A549 (cell line): ENCODE measurements around the gene C4orf46. TPM values are rescaled to one million over a fixed set of nuclear protein-coding genes. Genes with fewer than 3 reads are reported as not detected.

Source experiments
- ATAC-seq, 2 experiments: fragments of 200-7000 bp in 1 of 2; fragments of >200 bp in 1 of 2; cut with Nextera tagmentation in 1 of 2; cut with Tn5 transposase in 1 of 2; 3 replicates each; pipeline versions ENCODE4 v1.8.0 to v1.9.1; 2018 to 2020; ENCODE audit warnings: mild to moderate bottlenecking in 1 of 2, moderate library complexity in 1 of 2
- CTCF ChIA-PET: fragments of 300-600 bp; sonication (Branson Sonifier 250); formaldehyde crosslinking; extraction: SDS; loops from one replicate; lab custom pipeline; 2021; ENCODE audit warnings: antibody characterized with exemption, inconsistent platforms; lab: Yijun Ruan, JAX
- POLR2A ChIA-PET: fragments of 350-600 bp; formaldehyde crosslinking; extraction: SDS; loops from one replicate; lab custom pipeline; 2021; ENCODE audit warnings: antibody characterized with exemption, inconsistent platforms; lab: Yijun Ruan, JAX
- DNase-seq, 2 experiments: peaks; one replicate each; pipeline versions ENCODE4 v3.0.0 to v3.0.0-alpha.2; 2011 to 2016; ENCODE audit warnings: low read depth in 1 of 2, low spot score in 1 of 2
- FAIRE-seq: peaks from 2 replicates; lab custom pipeline; 2011; peaks lifted over from hg19 to GRCh38; lab: Jason Lieb, UNC
- H3K27ac ChIP-seq, 2 experiments: fragments of >200 bp; sonication (Bioruptor Twin); formaldehyde crosslinking; 3 replicates each; pipeline ENCODE4 v1.5.1; 2016 to 2017
- H3K4me1 ChIP-seq: fragments of >200 bp; sonication (Bioruptor Twin); formaldehyde crosslinking; 3 replicates; pipeline ENCODE4 v1.6.1; 2016
- H3K4me2 ChIP-seq: fragments of >200 bp; sonication (Bioruptor Twin); formaldehyde crosslinking; 3 replicates; pipeline ENCODE4 v1.6.1; 2016
- H3K4me3 ChIP-seq: fragments of >200 bp; sonication (Bioruptor Twin); formaldehyde crosslinking; 3 replicates; pipeline ENCODE4 v1.5.1; 2016
- H3K9me3 ChIP-seq: fragments of >200 bp; sonication (Bioruptor Twin); formaldehyde crosslinking; 3 replicates; pipeline ENCODE4 v1.6.1; 2016
- CBX2 ChIP-seq: fragments of 200-600 bp; sonication (generic); IDR thresholded peaks from 2 replicates; pipeline ENCODE4 v1.6.1; 2016; ENCODE audit warnings: low read depth, mild to moderate bottlenecking, borderline replicate concordance
- CHD4 ChIP-seq: fragments of 200-600 bp; sonication (generic); IDR thresholded peaks from 2 replicates; pipeline ENCODE4 v1.6.1; 2016; ENCODE audit warnings: antibody characterized with exemption, mild to moderate bottlenecking, borderline replicate concordance
- EHMT2 ChIP-seq: fragments of 200-600 bp; sonication (generic); IDR thresholded peaks from 2 replicates; pipeline ENCODE4 v1.6.1; 2016; ENCODE audit warnings: antibody characterized with exemption, low read depth, mild to moderate bottlenecking, moderate library complexity
- ELK1 ChIP-seq: fragments of 150-350 bp; IDR thresholded peaks from 2 replicates; pipeline ENCODE4 v1.6.1; 2014; ENCODE audit warnings: low read depth, mild to moderate bottlenecking, low read length
- ESRRA ChIP-seq: fragments of 150-350 bp; IDR thresholded peaks from 2 replicates; pipeline ENCODE4 v1.6.1; 2014; ENCODE audit warnings: mild to moderate bottlenecking, low read length, borderline replicate concordance
- FOSL2 ChIP-seq, 2 experiments: fragments of 450-650 bp in 1 of 2; fragments of >200 bp in 1 of 2; sonication (Bioruptor Twin) in 1 of 2; formaldehyde crosslinking; IDR thresholded peaks; 2 replicates each; pipeline versions ENCODE4 v1.5.0 to v1.6.1; 2016 to 2020; ENCODE audit warnings: mild to moderate bottlenecking in 1 of 2, moderate library complexity in 1 of 2
- FOXS1 ChIP-seq: fragments of 250-450 bp; sonication (Bioruptor Pico); IDR thresholded peaks from 2 replicates; pipeline ENCODE4 v1.5.0; 2020; ENCODE audit warnings: mild to moderate bottlenecking, moderate library complexity
- HDAC2 ChIP-seq: fragments of 200-600 bp; sonication (generic); IDR thresholded peaks from 2 replicates; pipeline ENCODE4 v1.6.1; 2016
- HES2 ChIP-seq: fragments of >200 bp; sonication (Bioruptor Twin); formaldehyde crosslinking; IDR thresholded peaks from 2 replicates; pipeline ENCODE4 v1.6.1; 2016
- HEYL ChIP-seq: fragments of 250-450 bp; sonication (Bioruptor Pico); IDR thresholded peaks from 2 replicates; pipeline ENCODE4 v1.8.0; 2021; ENCODE audit warnings: mild to moderate bottlenecking, moderate library complexity
- HMGXB4 ChIP-seq: fragments of 250-450 bp; sonication (Bioruptor Pico); IDR thresholded peaks from 2 replicates; pipeline ENCODE4 v1.5.0; 2021; ENCODE audit warnings: mild to moderate bottlenecking, moderate library complexity, borderline replicate concordance
- HOXB5 ChIP-seq: fragments of 250-450 bp; sonication (Bioruptor Pico); IDR thresholded peaks from 2 replicates; pipeline ENCODE4 v1.5.0; 2020; ENCODE audit warnings: mild to moderate bottlenecking, moderate library complexity
- JUN ChIP-seq, 2 experiments: fragments of >200 bp; sonication (Bioruptor Twin); formaldehyde crosslinking; IDR thresholded peaks; 2 replicates in 1 of 2; 3 replicates in 1 of 2; pipeline ENCODE4 v1.6.1; 2016 to 2017
- MAFK ChIP-seq: fragments of 450-650 bp; IDR thresholded peaks from 2 replicates; pipeline ENCODE4 v1.6.1; 2014; ENCODE audit not compliant: partially characterized antibody
- MAX ChIP-seq: IDR thresholded peaks from 2 replicates; pipeline ENCODE4 v1.6.1; 2012
- MAZ ChIP-seq: fragments of 150-350 bp; IDR thresholded peaks from 2 replicates; pipeline ENCODE4 v1.6.1; 2014; ENCODE audit warnings: antibody characterized with exemption, low read depth, low read length, borderline replicate concordance
- MYC ChIP-seq: IDR thresholded peaks from 2 replicates; pipeline ENCODE4 v1.6.1; 2012; ENCODE audit warnings: mild to moderate bottlenecking, inconsistent platforms, low read length, improper control_type of control experiment, borderline replicate concordance
- PBX3 ChIP-seq: IDR thresholded peaks from 2 replicates; pipeline ENCODE4 v1.6.1; 2012
- POLR2A ChIP-seq: IDR thresholded peaks from 2 replicates; pipeline ENCODE4 v1.6.1; 2012; ENCODE audit warnings: mild to moderate bottlenecking, low read length
- POLR2AphosphoS2 ChIP-seq: conservative IDR thresholded peaks from 2 replicates; pipeline ENCODE4 v1.6.1; 2012; ENCODE audit warnings: low read length, improper control_type of control experiment, inconsistent platforms
- RAD21 ChIP-seq, 2 experiments: fragments of >200 bp in 1 of 2; sonication (Bioruptor Twin) in 1 of 2; formaldehyde crosslinking in 1 of 2; IDR thresholded peaks in 1 of 2; conservative IDR thresholded peaks in 1 of 2; 2 replicates in 1 of 2; 3 replicates in 1 of 2; pipeline ENCODE4 v1.6.1; 2012 to 2018; ENCODE audit warnings: inconsistent platforms in 1 of 2
- RCOR1 ChIP-seq: fragments of 150-350 bp; IDR thresholded peaks from 2 replicates; pipeline ENCODE4 v1.6.1; 2014; ENCODE audit warnings: antibody characterized with exemption, low read length, low read depth
- REST ChIP-seq: fragments of 200-600 bp; sonication (generic); IDR thresholded peaks from 2 replicates; pipeline ENCODE4 v1.6.1; 2016; ENCODE audit warnings: antibody characterized with exemption, mild to moderate bottlenecking, moderate library complexity
- RFX5 ChIP-seq: fragments of 450-650 bp; IDR thresholded peaks from 2 replicates; pipeline ENCODE4 v1.7.1; 2014; ENCODE audit warnings: antibody characterized with exemption, mild to moderate bottlenecking, moderate library complexity
- RNF2 ChIP-seq: fragments of 200-600 bp; sonication (generic); IDR thresholded peaks from 2 replicates; pipeline ENCODE4 v1.6.1; 2016; ENCODE audit warnings: low read depth, mild to moderate bottlenecking, antibody characterized with exemption, moderate library complexity, borderline replicate concordance
- SREBF2 ChIP-seq: fragments of 450-650 bp; IDR thresholded peaks from 2 replicates; pipeline ENCODE4 v1.6.1; 2014; ENCODE audit warnings: mild to moderate bottlenecking, moderate library complexity
- TFCP2L1 ChIP-seq: fragments of 250-450 bp; sonication (Bioruptor Pico); IDR thresholded peaks from 2 replicates; pipeline ENCODE4 v1.5.0; 2021; ENCODE audit warnings: mild to moderate bottlenecking
- TP53 ChIP-seq: fragments of 250-450 bp; sonication (Bioruptor Pico); IDR thresholded peaks from 2 replicates; pipeline ENCODE4 v1.5.0; 2021; ENCODE audit warnings: mild to moderate bottlenecking, moderate library complexity
- ZC3H11A ChIP-seq: fragments of 450-650 bp; IDR thresholded peaks from 2 replicates; pipeline ENCODE4 v1.6.1; 2014; ENCODE audit warnings: antibody characterized with exemption, mild to moderate bottlenecking
- ZFP36 ChIP-seq: fragments of 450-650 bp; IDR thresholded peaks from 2 replicates; pipeline ENCODE4 v1.6.1; 2014; ENCODE audit warnings: borderline replicate concordance; ENCODE audit not compliant: partially characterized antibody
- ZSCAN20 ChIP-seq: fragments of 250-450 bp; sonication (Bioruptor Pico); IDR thresholded peaks from 2 replicates; pipeline ENCODE4 v1.8.0; 2022; ENCODE audit warnings: mild to moderate bottlenecking, moderate library complexity
- WGBS: methylation state at CpG from one replicate; pipeline ENCODE4 v1.1.6; 2017; ENCODE audit errors: missing lambda C conversion rate; 5-methylcytosine and 5-hydroxymethylcytosine counted together
- polyA plus RNA-seq, 4 experiments: library from polyadenylated mRNA; depleted of rRNA in 3 of 4; stranded (reverse); fragments of >200 nt; fragmentation: RNase III in 1 of 4; extraction: RNeasy Plus Mini Kit Qiagen cat#74134 plus additional on column Dnase treatment in 1 of 4; gene quantifications; 2 replicates in 3 of 4; 3 replicates in 1 of 4; pipeline ENCODE4 v1.2.3, GENCODE V29; 2011 to 2017

The C4orf46 gene
- polyA plus RNA-seq, 2 of the 4 experiments (the other 2 are of a cell fraction): 10.7 to 23.7 TPM

GRCh38 chr4:158649111-158649680 is 22.5 kb downstream of the C4orf46 start:
- POLR2A ChIA-PET: no interaction called here
- H3K9me3 ChIP-seq: no peaks in the 10 kb centered on the region
- H3K27ac ChIP-seq: no peak overlapping the region
- H3K4me2 ChIP-seq: no peak overlapping the region
- CTCF ChIA-PET: no interaction called here
- H3K4me3 ChIP-seq: no peak overlapping the region
- 55% methylated on average over 4 of the region's 4 CpGs for WGBS
- no peak for ATAC-seq
- FAIRE-seq: no peak
- H3K4me1 ChIP-seq: no peaks in the 10 kb centered on the region
- no peak for TF ChIP-seq ESRRA
- no peak for TF ChIP-seq ZFP36
- no peak for TF ChIP-seq TFCP2L1 (CRISPR knock-in tag)
- no peak for TF ChIP-seq HDAC2
- no peak for TF ChIP-seq CHD4
- no peak for TF ChIP-seq FOSL2 (IDR thresholded peaks at IDR 0.05)
- TF ChIP-seq FOSL2 (CRISPR knock-in tag; IDR thresholded peaks at IDR 0.05): no peak
- no peak for TF ChIP-seq JUN (IDR thresholded peaks at IDR 0.05)
- no peak for TF ChIP-seq RNF2
- no peak for TF ChIP-seq CBX2
- no peak for TF ChIP-seq FOXS1 (CRISPR knock-in tag)
- TF ChIP-seq RFX5: no peak
- TF ChIP-seq ELK1: no peak
- no peak for TF ChIP-seq MAZ
- TF ChIP-seq MAFK: no peak
- TF ChIP-seq ZSCAN20 (CRISPR knock-in tag): no peak
- no peak for TF ChIP-seq REST
- TF ChIP-seq HMGXB4 (CRISPR knock-in tag): no peak
- no peak for TF ChIP-seq ZC3H11A
- TF ChIP-seq POLR2A: no peak
- TF ChIP-seq MYC: no peak
- TF ChIP-seq, all 56 proteins: peak for 0
- no peak for DNase-seq

- POLR2A ChIA-PET: no interaction called here
- no peak for FAIRE-seq
Observed at GRCh38 chr4:158644760-158645159, 26.9 kb downstream of the C4orf46 start.

More at GRCh38 chr4:158644760-158645159, 26.9 kb downstream of the C4orf46 start:
- no peak overlapping the region for H3K4me2 ChIP-seq
- H3K9me3 ChIP-seq: no peaks in the 10 kb centered on the region
- H3K27ac ChIP-seq: no peak overlapping the region
- H3K4me1 ChIP-seq: no peaks in the 10 kb centered on the region
- TF ChIP-seq SREBF2 (no peak), PBX3 (no peak), TP53 (no peak), HOXB5 (CRISPR knock-in tag) (no peak), MAX (no peak), RAD21 (conservative IDR thresholded peaks at IDR 0.05 in 1 of 2, IDR thresholded peaks at IDR 0.05 in 1 of 2) (no peak), JUN (IDR thresholded peaks at IDR 0.05) (no peak), CHD4 (no peak), ZSCAN20 (CRISPR knock-in tag) (no peak), FOXS1 (CRISPR knock-in tag) (no peak), POLR2A (no peak), EHMT2 (no peak), RCOR1 (no peak), POLR2AphosphoS2 (no peak), ZC3H11A (no peak), HES2 (no peak), ZFP36 (no peak), HEYL (CRISPR knock-in tag) (no peak)
- CTCF ChIA-PET: no interaction called here
- WGBS: 68% methylated on average over 3 of the region's 3 CpGs
- ATAC-seq: no peak
- H3K4me3 ChIP-seq: no peak overlapping the region
- no peak for DNase-seq
